Mesothelial cell of epicardium (in vitro differentiated cells): Measurements from ENCODE around the gene CROCC2. TPM values are rescaled to one million over a fixed set of nuclear protein-coding genes. Genes with fewer than 3 reads are reported as not detected.

Experiments used
- DNase-seq, 2 experiments: peaks; one replicate each; pipeline ENCODE4 v3.0.0; 2021; ENCODE audit warnings: low spot score in 2 of 2; ENCODE audit not compliant: unreplicated experiment in 2 of 2
- H3K27ac Mint-ChIP-seq: 2 replicates; pipeline ENCODE4 v1.8.0; 2021; ENCODE audit warnings: mixed read lengths
- H3K27me3 Mint-ChIP-seq: 2 replicates; pipeline ENCODE4 v1.8.0; 2021; ENCODE audit warnings: low read depth, mixed read lengths
- H3K36me3 Mint-ChIP-seq: 2 replicates; pipeline ENCODE4 v1.8.0; 2021; ENCODE audit warnings: mixed read lengths
- H3K4me1 Mint-ChIP-seq: 2 replicates; pipeline ENCODE4 v1.8.0; 2021; ENCODE audit warnings: mixed read lengths
- H3K4me3 Mint-ChIP-seq: 2 replicates; pipeline ENCODE4 v1.8.0; 2021; ENCODE audit warnings: mild to moderate bottlenecking, moderate library complexity, mixed read lengths
- H3K9me3 Mint-ChIP-seq: 2 replicates; pipeline ENCODE4 v1.8.0; 2021; ENCODE audit warnings: mixed read lengths
- CTCF ChIP-seq: fragments of 200-600 bp; sonication (generic); IDR thresholded peaks from one replicate; pipeline ENCODE4 v1.5.0; 2021; ENCODE audit warnings: antibody characterized with exemption; ENCODE audit not compliant: unreplicated experiment
- total RNA-seq: library from RNA; stranded (reverse); gene quantifications from 3 replicates; pipeline ENCODE4 v1.2.1, GENCODE V29; 2021

Gene CROCC2
- total RNA-seq, 1 donor from 2014 or later: 0.16 TPM

GRCh38 chr2:240871071-240871958, 34.8 kb upstream of the CROCC2 start:
- TF ChIP-seq CTCF: no peak
- Mint-ChIP-seq H3K9me3 (no peaks in the 10 kb centered on the region), H3K4me1 (no peaks in the 10 kb centered on the region), H3K36me3 (no peaks in the 10 kb centered on the region), H3K4me3 (no peak overlapping the region), H3K27me3 (no peaks in the 10 kb centered on the region), H3K27ac (no peak overlapping the region)
- DNase-seq: no peak

GRCh38 chr2:240872317-240873097, 33.6 kb upstream of the CROCC2 start:
- no peak overlapping the region for H3K4me3 Mint-ChIP-seq
- no peaks in the 10 kb centered on the region for H3K9me3 Mint-ChIP-seq
- no peaks in the 10 kb centered on the region for H3K36me3 Mint-ChIP-seq
- no peaks in the 10 kb centered on the region for H3K27me3 Mint-ChIP-seq
- H3K4me1 Mint-ChIP-seq: no peaks in the 10 kb centered on the region
- no peak overlapping the region for H3K27ac Mint-ChIP-seq
- no peak for TF ChIP-seq CTCF
- DNase-seq: no peak

GRCh38 chr2:240873098-240873788, 32.9 kb upstream of the CROCC2 start:
- DNase-seq: no peak
- Mint-ChIP-seq H3K36me3 (no peaks in the 10 kb centered on the region), H3K4me1 (no peaks in the 10 kb centered on the region), H3K27me3 (no peaks in the 10 kb centered on the region), H3K27ac (no peak overlapping the region), H3K9me3 (no peaks in the 10 kb centered on the region), H3K4me3 (no peak overlapping the region)
- no peak for TF ChIP-seq CTCF

GRCh38 chr2:240873805-240874714, 32.1 kb upstream of the CROCC2 start:
- Mint-ChIP-seq H3K27me3 (no peaks in the 10 kb centered on the region), H3K4me1 (no peaks in the 10 kb centered on the region), H3K9me3 (no peaks in the 10 kb centered on the region), H3K27ac (no peak overlapping the region), H3K36me3 (no peaks in the 10 kb centered on the region), H3K4me3 (no peak overlapping the region)
- TF ChIP-seq CTCF: no peak
- DNase-seq: no peak

- no peak for TF ChIP-seq CTCF
- Mint-ChIP-seq H3K9me3 (no peaks in the 10 kb centered on the region), H3K4me3 (no peak overlapping the region), H3K4me1 (no peaks in the 10 kb centered on the region), H3K27me3 (no peaks in the 10 kb centered on the region), H3K36me3 (no peaks in the 10 kb centered on the region), H3K27ac (no peak overlapping the region)
- no peak for DNase-seq
Observed at GRCh38 chr2:240874715-240875227, 31.4 kb upstream of the CROCC2 start.
